Neuronal stem cell (in vitro differentiated cells): Measurements from ENCODE around the gene SEMA3A.

Source experiments
- DNase-seq: peaks from one replicate; pipeline ENCODE4 v3.0.0-alpha.2; 2013; ENCODE audit warnings: low spot score
- H2AFZ ChIP-seq: one replicate; pipeline ENCODE4 v1.6.1; 2013; ENCODE audit warnings: mild to moderate bottlenecking, low read length, inconsistent platforms
- H2AK5ac ChIP-seq: 2 replicates; pipeline ENCODE4 v1.6.1; 2013; ENCODE audit warnings: low read depth, mild to moderate bottlenecking, inconsistent platforms, low read length, moderate library complexity, mixed read lengths
- H2BK120ac ChIP-seq: 2 replicates; pipeline ENCODE4 v1.6.1; 2013; ENCODE audit warnings: low read depth, mild to moderate bottlenecking, inconsistent platforms, low read length, moderate library complexity, mixed read lengths
- H2BK12ac ChIP-seq: one replicate; pipeline ENCODE4 v1.6.1; 2013; ENCODE audit warnings: low read length, inconsistent platforms
- H2BK15ac ChIP-seq: 2 replicates; pipeline ENCODE4 v1.6.1; 2013; ENCODE audit warnings: mild to moderate bottlenecking, low read length, inconsistent platforms, mixed read lengths
- H2BK5ac ChIP-seq: one replicate; pipeline ENCODE4 v1.6.1; 2013; ENCODE audit warnings: inconsistent platforms, mild to moderate bottlenecking, low read length, moderate library complexity
- H3K14ac ChIP-seq: one replicate; pipeline ENCODE4 v1.6.1; 2013; ENCODE audit warnings: low read length, inconsistent platforms
- H3K18ac ChIP-seq: 2 replicates; pipeline ENCODE4 v1.6.1; 2013; ENCODE audit warnings: low read length, inconsistent platforms
- H3K23ac ChIP-seq: 2 replicates; pipeline ENCODE4 v1.6.1; 2013; ENCODE audit warnings: low read depth, mild to moderate bottlenecking, mixed read lengths, low read length, inconsistent platforms; ENCODE audit not compliant: poor library complexity
- H3K27ac ChIP-seq: replicated peaks from 3 replicates; pipeline ENCODE4 v1.5.1; 2013; ENCODE audit warnings: low read length, inconsistent platforms
- H3K27me3 ChIP-seq, 3 experiments: 2 replicates each; pipeline ENCODE4 v1.6.1; 2013; ENCODE audit warnings: low read length in 3 of 3, mild to moderate bottlenecking in 2 of 3, inconsistent platforms in 1 of 3, low read depth in 1 of 3, mixed read lengths in 1 of 3, moderate library complexity in 1 of 3; ENCODE audit not compliant: control insufficient read depth in 3 of 3, insufficient read depth in 3 of 3
- H3K36me3 ChIP-seq, 2 donors: replicated peaks in 1 of 2; 2 replicates each; pipeline ENCODE4 v1.6.1; 2013; ENCODE audit warnings: low read length in 2 of 2; ENCODE audit not compliant: control insufficient read depth in 2 of 2, insufficient read depth in 2 of 2
- H3K4ac ChIP-seq: 2 replicates; pipeline ENCODE4 v1.6.1; 2013; ENCODE audit warnings: inconsistent platforms, mild to moderate bottlenecking, low read length, moderate library complexity
- H3K4me1 ChIP-seq, 2 donors: 1 replicate in 1 of 2; 2 replicates in 1 of 2; pipeline ENCODE4 v1.6.1; 2013; ENCODE audit warnings: low read length in 2 of 2, low read depth in 1 of 2; ENCODE audit not compliant: control insufficient read depth in 2 of 2, insufficient read depth in 1 of 2
- H3K4me2 ChIP-seq: one replicate; pipeline ENCODE4 v1.6.1; 2013; ENCODE audit warnings: mild to moderate bottlenecking, low read length, inconsistent platforms; ENCODE audit not compliant: insufficient read depth, poor library complexity, severe bottlenecking
- H3K4me3 ChIP-seq, 2 donors: 2 replicates each; pipeline ENCODE4 v1.5.1; 2013; ENCODE audit warnings: low read length in 2 of 2, mild to moderate bottlenecking in 2 of 2, inconsistent platforms in 1 of 2, moderate library complexity in 1 of 2
- H3K79me1 ChIP-seq: one replicate; pipeline ENCODE4 v1.6.1; 2013; ENCODE audit warnings: low read depth, mild to moderate bottlenecking, inconsistent platforms, low read length, moderate library complexity
- H3K9ac ChIP-seq: one replicate; pipeline ENCODE4 v1.6.1; 2013; ENCODE audit warnings: mild to moderate bottlenecking, low read depth, low read length, inconsistent platforms; ENCODE audit not compliant: poor library complexity
- H3K9me3 ChIP-seq, 2 donors: replicated peaks in 1 of 2; 2 replicates each; pipeline versions ENCODE3 to v1.6.1; 2013; ENCODE audit warnings: low read length in 2 of 2, mild to moderate bottlenecking in 2 of 2, inconsistent platforms in 1 of 2, low read depth in 1 of 2, mixed read lengths in 1 of 2, moderate library complexity in 1 of 2; ENCODE audit not compliant: control insufficient read depth in 2 of 2, insufficient read depth in 1 of 2
- H4K8ac ChIP-seq: one replicate; pipeline ENCODE4 v1.6.1; 2013; ENCODE audit warnings: low read depth, mild to moderate bottlenecking, inconsistent platforms, low read length, moderate library complexity
- H4K91ac ChIP-seq: one replicate; pipeline ENCODE4 v1.6.1; 2013; ENCODE audit warnings: low read length, low read depth, mild to moderate bottlenecking, inconsistent platforms; ENCODE audit not compliant: poor library complexity
- WGBS, 2 donors: extraction: QIAGEN DNeasy Blood & Tissue Kit; methylation state at CpG; one replicate each; pipeline ENCODE4 v1.1.7; 2013; ENCODE audit warnings: missing lambda C conversion rate in 2 of 2, mixed read lengths in 1 of 2; ENCODE audit not compliant: insufficient read length in 2 of 2, insufficient replicate concordance in 1 of 2; ENCODE audit errors: extremely low coverage in 2 of 2; 5-methylcytosine and 5-hydroxymethylcytosine counted together

The SEMA3A gene

DNA sequence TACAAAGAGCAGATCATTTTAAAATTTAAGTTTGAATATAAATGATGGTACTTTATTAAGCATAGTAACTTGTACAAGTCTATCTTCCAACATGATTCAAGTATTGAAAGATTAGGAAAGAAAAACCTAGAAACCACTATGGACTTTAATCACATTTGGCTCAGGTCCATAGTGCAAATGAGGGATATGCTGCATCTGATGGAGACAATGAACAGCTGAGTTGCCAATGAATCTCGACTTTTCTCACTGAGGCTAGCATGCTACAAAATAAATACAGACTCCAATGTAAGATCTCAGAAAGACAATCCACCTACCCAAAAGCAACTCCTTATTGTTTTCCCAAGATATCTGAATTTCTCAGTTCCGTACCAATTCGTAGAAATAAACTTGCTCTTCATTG is 89.8 kb downstream of the SEMA3A start:
- Histone ChIP-seq H3K4me1 (peaks cover 0 to 4% of the 10 kb centered on the region in 2 donors), H2BK15ac (no peak overlapping the region), H3K4ac (no peak overlapping the region), H3K4me3 (no peak overlapping the region), H3K27ac (no peak overlapping the region), H3K9me3 (no peaks in the 10 kb centered on the region), H3K36me3 (peaks cover 0 to 66% of the 10 kb centered on the region in 2 donors), H3K23ac (no peak overlapping the region), H2AK5ac (no peak overlapping the region), H3K79me1 (no peaks in the 10 kb centered on the region), H3K14ac (no peak overlapping the region), H3K4me2 (no peak overlapping the region), H3K18ac (no peak overlapping the region), H2BK12ac (no peak overlapping the region), H3K9ac (no peak overlapping the region), H2AFZ (no peak overlapping the region), H2BK5ac (no peak overlapping the region), H4K91ac (no peak overlapping the region), H4K8ac (no peak overlapping the region), H3K27me3 (no peaks in the 10 kb centered on the region), H2BK120ac (no peak overlapping the region)
- no peak for DNase-seq
- no CpG with 5 or more reads among the region's 3 CpGs for WGBS, 2 donors

DNA sequence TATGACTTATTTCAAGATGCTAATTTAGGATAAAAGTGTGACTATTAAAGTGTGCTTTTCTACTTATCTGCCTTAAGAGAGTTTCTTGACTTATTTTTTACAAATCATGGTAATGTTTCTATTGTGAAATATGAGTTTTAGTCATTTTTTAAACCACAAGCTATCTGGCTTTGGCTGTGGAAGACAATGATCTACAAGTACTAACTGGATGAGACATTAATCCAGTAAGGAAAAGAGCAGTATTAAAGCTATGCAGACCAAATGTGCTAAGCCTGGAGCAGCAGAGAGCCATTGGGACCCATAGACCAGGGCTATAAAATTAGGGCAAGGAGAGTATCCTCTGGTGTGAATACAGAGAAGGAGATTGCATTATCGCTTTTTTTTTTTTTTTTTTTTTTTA is 92.4 kb downstream of the SEMA3A start:
- H4K91ac ChIP-seq, result no peak overlapping the region
- no peak overlapping the region for H3K18ac ChIP-seq
- no peak overlapping the region for H2BK5ac ChIP-seq
- H2BK12ac ChIP-seq, result no peak overlapping the region
- no peak overlapping the region for H4K8ac ChIP-seq
- no peaks in the 10 kb centered on the region for H3K4me1 ChIP-seq
- no CpG with 5 or more reads among the region's 1 CpG for WGBS, 2 donors
- H3K9me3 ChIP-seq, result no peaks in the 10 kb centered on the region
- no peak overlapping the region for H3K23ac ChIP-seq
- H3K27me3 ChIP-seq, result no peaks in the 10 kb centered on the region
- peaks cover 0 to 43% of the 10 kb centered on the region in 2 donors for H3K36me3 ChIP-seq
- no peak overlapping the region for H3K4ac ChIP-seq
- H3K79me1 ChIP-seq, result no peaks in the 10 kb centered on the region
- DNase-seq, result no peak
- no peak overlapping the region for H2BK15ac ChIP-seq
- H3K14ac ChIP-seq, result no peak overlapping the region
- no peak overlapping the region for H2AK5ac ChIP-seq
- no peak overlapping the region for H2BK120ac ChIP-seq
- no peak overlapping the region for H3K4me2 ChIP-seq
- no peak overlapping the region for H3K4me3 ChIP-seq
- no peak overlapping the region for H2AFZ ChIP-seq
- H3K27ac ChIP-seq, result no peak overlapping the region
- no peak overlapping the region for H3K9ac ChIP-seq

- DNase-seq, result no peak
- Histone ChIP-seq H3K9me3 (no peaks in the 10 kb centered on the region), H3K79me1 (no peaks in the 10 kb centered on the region), H3K14ac (no peak overlapping the region), H3K4me2 (no peak overlapping the region), H3K18ac (no peak overlapping the region), H3K4me3 (no peak overlapping the region), H2BK15ac (no peak overlapping the region), H4K91ac (no peak overlapping the region), H4K8ac (no peak overlapping the region), H3K27me3 (no peaks in the 10 kb centered on the region), H3K4me1 (no peaks in the 10 kb centered on the region), H3K23ac (no peak overlapping the region), H3K9ac (no peak overlapping the region), H3K36me3 (peaks cover 0 to 30% of the 10 kb centered on the region in 2 donors), H2BK12ac (no peak overlapping the region), H2AFZ (no peak overlapping the region), H2BK5ac (no peak overlapping the region), H2BK120ac (no peak overlapping the region), H3K27ac (no peak overlapping the region), H2AK5ac (no peak overlapping the region), H3K4ac (no peak overlapping the region)
- no CpG with 5 or more reads among the region's 1 CpG for WGBS, 2 donors
Measured at GRCh38 chr7:84100866-84101265, 93.7 kb downstream of the SEMA3A start.

GRCh38 chr7:84095971-84096370 is 98.6 kb downstream of the SEMA3A start:
- Histone ChIP-seq H3K27ac (no peak overlapping the region), H3K36me3 (peaks cover 0 to 20% of the 10 kb centered on the region in 2 donors), H3K4me1 (no peaks in the 10 kb centered on the region), H3K9ac (no peak overlapping the region), H3K23ac (no peak overlapping the region), H3K9me3 (no peaks in the 10 kb centered on the region), H3K4me2 (no peak overlapping the region), H2AK5ac (no peak overlapping the region), H2BK5ac (no peak overlapping the region), H3K27me3 (no peaks in the 10 kb centered on the region), H2BK12ac (no peak overlapping the region), H3K4me3 (no peak overlapping the region), H3K14ac (no peak overlapping the region), H3K4ac (no peak overlapping the region), H2BK120ac (no peak overlapping the region), H3K79me1 (no peaks in the 10 kb centered on the region), H3K18ac (no peak overlapping the region), H4K91ac (no peak overlapping the region), H2AFZ (no peak overlapping the region), H2BK15ac (no peak overlapping the region), H4K8ac (no peak overlapping the region)
- DNase-seq, result no peak
- WGBS, 2 donors, result no CpG with 5 or more reads among the region's 2 CpGs
